ENCODE data around the gene RAB40B.

DNA sequence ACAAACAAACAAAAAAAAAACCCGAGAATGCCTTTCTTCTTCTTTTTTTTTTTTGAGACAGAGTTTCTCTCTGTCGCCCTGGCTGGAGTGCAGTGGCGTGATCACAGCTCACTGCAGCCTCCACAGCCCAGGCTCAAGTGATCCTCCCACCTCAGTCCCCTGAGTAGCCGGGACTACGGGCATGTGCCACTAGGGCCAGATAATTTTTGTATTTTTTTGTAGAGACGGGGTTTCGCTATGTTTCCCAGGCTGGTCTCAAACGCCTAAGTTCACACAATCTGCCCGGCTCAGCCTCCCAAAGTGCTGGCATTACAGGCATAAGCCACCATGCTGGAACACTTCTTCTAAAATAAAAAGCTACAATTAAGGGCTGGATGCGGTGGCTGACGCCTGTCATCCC lies 33.3 kb downstream of the RAB40B start:
- TF ChIP-seq, protein P1, sequence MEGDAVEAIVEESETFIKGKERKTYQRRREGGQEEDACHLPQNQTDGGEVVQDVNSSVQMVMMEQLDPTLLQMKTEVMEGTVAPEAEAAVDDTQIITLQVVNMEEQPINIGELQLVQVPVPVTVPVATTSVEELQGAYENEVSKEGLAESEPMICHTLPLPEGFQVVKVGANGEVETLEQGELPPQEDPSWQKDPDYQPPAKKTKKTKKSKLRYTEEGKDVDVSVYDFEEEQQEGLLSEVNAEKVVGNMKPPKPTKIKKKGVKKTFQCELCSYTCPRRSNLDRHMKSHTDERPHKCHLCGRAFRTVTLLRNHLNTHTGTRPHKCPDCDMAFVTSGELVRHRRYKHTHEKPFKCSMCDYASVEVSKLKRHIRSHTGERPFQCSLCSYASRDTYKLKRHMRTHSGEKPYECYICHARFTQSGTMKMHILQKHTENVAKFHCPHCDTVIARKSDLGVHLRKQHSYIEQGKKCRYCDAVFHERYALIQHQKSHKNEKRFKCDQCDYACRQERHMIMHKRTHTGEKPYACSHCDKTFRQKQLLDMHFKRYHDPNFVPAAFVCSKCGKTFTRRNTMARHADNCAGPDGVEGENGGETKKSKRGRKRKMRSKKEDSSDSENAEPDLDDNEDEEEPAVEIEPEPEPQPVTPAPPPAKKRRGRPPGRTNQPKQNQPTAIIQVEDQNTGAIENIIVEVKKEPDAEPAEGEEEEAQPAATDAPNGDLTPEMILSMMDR (IDR thresholded peaks at IDR 0.05; ENCODE audit: poor library complexity): no peak
- TF ChIP-seq EZH2 (IDR thresholded peaks at IDR 0.05; ENCODE audit: borderline replicate concordance): no peak

Measured in hepatocyte (in vitro differentiated cells).